HEK293 (cell line): ENCODE data around the gene GCNA.

Source experiments
- BCL6B ChIP-seq: fragments of 450-650 bp; formaldehyde crosslinking; IDR thresholded peaks from 2 replicates; pipeline ENCODE4 v1.5.1; 2017; ENCODE audit warnings: missing biosample characterization, missing genetic modification characterization
- CTCF ChIP-seq: fragments of 450-650 bp; formaldehyde crosslinking; IDR thresholded peaks from 2 replicates; pipeline ENCODE4 v1.5.1; 2016; ENCODE audit warnings: missing biosample characterization, missing genetic modification characterization
- ZBTB17 ChIP-seq: fragments of 450-650 bp; formaldehyde crosslinking; IDR thresholded peaks from 2 replicates; pipeline ENCODE4 v1.5.1; 2016; ENCODE audit warnings: missing biosample characterization, missing genetic modification characterization
- ZBTB21 ChIP-seq: fragments of 450-650 bp; formaldehyde crosslinking; IDR thresholded peaks from 2 replicates; pipeline ENCODE4 v1.5.1; 2017; ENCODE audit warnings: missing biosample characterization, missing genetic modification characterization
- ZNF132 ChIP-seq: fragments of 450-650 bp; formaldehyde crosslinking; IDR thresholded peaks from 2 replicates; pipeline ENCODE4 v1.5.1; 2017; ENCODE audit warnings: missing biosample characterization, missing genetic modification characterization, borderline replicate concordance
- ZNF24 ChIP-seq: fragments of 450-650 bp; formaldehyde crosslinking; IDR thresholded peaks from 2 replicates; pipeline ENCODE4 v1.5.1; 2016; ENCODE audit warnings: missing biosample characterization, missing genetic modification characterization
- ZNF266 ChIP-seq: fragments of 450-650 bp; formaldehyde crosslinking; IDR thresholded peaks from 2 replicates; pipeline ENCODE4 v1.5.1; 2016; ENCODE audit warnings: missing biosample characterization, missing genetic modification characterization, low read depth
- ZNF473 ChIP-seq: fragments of 450-650 bp; formaldehyde crosslinking; IDR thresholded peaks from 2 replicates; pipeline ENCODE4 v1.5.1; 2017; ENCODE audit warnings: missing biosample characterization, missing genetic modification characterization
- TF ChIP-seq, protein P1 (sequence below): fragments of 450-650 bp; formaldehyde crosslinking; conservative IDR thresholded peaks from 2 replicates; pipeline ENCODE4 v1.5.1; 2016; ENCODE audit warnings: low read depth, missing biosample characterization, missing genetic modification characterization
- TF ChIP-seq, protein P2 (sequence below): fragments of 450-650 bp; formaldehyde crosslinking; conservative IDR thresholded peaks from 2 replicates; pipeline ENCODE4 v1.5.1; 2016; ENCODE audit warnings: low read depth, missing biosample characterization, missing genetic modification characterization

DNA sequence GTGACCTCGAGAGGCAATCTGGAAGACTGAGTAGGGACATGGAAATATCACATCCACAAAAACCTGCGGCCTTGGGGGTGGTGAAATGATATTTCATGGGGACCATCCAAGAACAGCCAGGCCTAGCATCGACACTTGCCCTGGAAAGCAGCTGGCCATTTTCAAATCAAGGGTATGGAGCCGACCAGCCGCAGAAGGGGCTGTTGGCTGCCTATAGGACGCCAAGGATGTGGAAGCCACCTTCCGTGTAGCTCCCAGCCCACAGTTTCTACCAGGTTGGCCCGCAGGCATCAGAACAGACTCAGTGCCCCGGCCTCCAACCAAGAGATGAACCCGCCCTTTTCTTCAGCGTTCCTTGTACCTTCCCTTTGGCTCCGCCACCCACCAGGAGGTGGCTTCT, 83.7 kb downstream of the GCNA start:
- TF ChIP-seq ZNF132 (tag by site-specific recombination) (no peak), CTCF (no peak), ZBTB17 (tag by site-specific recombination) (no peak), BCL6B (tag by site-specific recombination) (no peak), ZBTB21 (tag by site-specific recombination) (no peak), ZNF24 (tag by site-specific recombination) (no peak), ZNF266 (no peak), ZNF473 (tag by site-specific recombination) (no peak)
- TF ChIP-seq, protein P1, sequence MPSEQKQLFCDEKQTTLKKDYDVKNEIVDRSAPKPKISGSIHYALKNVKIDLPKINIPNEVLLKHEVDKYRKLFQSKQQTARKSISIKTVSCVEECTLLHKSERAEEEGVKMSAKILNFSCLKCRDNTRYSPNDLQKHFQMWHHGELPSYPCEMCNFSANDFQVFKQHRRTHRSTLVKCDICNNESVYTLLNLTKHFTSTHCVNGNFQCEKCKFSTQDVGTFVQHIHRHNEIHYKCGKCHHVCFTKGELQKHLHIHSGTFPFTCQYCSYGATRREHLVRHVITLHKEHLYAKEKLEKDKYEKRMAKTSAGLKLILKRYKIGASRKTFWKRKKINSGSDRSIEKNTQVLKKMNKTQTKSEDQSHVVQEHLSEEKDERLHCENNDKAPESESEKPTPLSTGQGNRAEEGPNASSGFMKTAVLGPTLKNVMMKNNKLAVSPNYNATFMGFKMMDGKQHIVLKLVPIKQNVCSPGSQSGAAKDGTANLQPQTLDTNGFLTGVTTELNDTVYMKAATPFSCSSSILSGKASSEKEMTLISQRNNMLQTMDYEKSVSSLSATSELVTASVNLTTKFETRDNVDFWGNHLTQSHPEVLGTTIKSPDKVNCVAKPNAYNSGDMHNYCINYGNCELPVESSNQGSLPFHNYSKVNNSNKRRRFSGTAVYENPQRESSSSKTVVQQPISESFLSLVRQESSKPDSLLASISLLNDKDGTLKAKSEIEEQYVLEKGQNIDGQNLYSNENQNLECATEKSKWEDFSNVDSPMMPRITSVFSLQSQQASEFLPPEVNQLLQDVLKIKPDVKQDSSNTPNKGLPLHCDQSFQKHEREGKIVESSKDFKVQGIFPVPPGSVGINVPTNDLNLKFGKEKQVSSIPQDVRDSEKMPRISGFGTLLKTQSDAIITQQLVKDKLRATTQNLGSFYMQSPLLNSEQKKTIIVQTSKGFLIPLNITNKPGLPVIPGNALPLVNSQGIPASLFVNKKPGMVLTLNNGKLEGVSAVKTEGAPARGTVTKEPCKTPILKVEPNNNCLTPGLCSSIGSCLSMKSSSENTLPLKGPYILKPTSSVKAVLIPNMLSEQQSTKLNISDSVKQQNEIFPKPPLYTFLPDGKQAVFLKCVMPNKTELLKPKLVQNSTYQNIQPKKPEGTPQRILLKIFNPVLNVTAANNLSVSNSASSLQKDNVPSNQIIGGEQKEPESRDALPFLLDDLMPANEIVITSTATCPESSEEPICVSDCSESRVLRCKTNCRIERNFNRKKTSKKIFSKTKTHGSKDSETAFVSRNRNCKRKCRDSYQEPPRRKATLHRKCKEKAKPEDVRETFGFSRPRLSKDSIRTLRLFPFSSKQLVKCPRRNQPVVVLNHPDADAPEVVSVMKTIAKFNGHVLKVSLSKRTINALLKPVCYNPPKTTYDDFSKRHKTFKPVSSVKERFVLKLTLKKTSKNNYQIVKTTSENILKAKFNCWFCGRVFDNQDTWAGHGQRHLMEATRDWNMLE (tag by site-specific recombination) = no peak
- TF ChIP-seq, protein P2, sequence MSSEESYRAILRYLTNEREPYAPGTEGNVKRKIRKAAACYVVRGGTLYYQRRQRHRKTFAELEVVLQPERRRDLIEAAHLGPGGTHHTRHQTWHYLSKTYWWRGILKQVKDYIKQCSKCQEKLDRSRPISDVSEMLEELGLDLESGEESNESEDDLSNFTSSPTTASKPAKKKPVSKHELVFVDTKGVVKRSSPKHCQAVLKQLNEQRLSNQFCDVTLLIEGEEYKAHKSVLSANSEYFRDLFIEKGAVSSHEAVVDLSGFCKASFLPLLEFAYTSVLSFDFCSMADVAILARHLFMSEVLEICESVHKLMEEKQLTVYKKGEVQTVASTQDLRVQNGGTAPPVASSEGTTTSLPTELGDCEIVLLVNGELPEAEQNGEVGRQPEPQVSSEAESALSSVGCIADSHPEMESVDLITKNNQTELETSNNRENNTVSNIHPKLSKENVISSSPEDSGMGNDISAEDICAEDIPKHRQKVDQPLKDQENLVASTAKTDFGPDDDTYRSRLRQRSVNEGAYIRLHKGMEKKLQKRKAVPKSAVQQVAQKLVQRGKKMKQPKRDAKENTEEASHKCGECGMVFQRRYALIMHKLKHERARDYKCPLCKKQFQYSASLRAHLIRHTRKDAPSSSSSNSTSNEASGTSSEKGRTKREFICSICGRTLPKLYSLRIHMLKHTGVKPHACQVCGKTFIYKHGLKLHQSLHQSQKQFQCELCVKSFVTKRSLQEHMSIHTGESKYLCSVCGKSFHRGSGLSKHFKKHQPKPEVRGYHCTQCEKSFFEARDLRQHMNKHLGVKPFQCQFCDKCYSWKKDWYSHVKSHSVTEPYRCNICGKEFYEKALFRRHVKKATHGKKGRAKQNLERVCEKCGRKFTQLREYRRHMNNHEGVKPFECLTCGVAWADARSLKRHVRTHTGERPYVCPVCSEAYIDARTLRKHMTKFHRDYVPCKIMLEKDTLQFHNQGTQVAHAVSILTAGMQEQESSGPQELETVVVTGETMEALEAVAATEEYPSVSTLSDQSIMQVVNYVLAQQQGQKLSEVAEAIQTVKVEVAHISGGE (tag by site-specific recombination) = no peak
